NCI-H510A treated with DMSO at 0.1 percent for 48 hours (cell line): ENCODE data around the gene TKTL1.
"Not testable (repeated sequence)": the region's sequence is repeated elsewhere in the genome, so short reads cannot be mapped to it uniquely, and the experiment has no call there.

Experiments
- DNase-seq: peaks from one replicate; lab custom pipeline; 2025; lab: John Stamatoyannopoulos, UW

The TKTL1 gene

GRCh38 chrX:154343620-154344019, 48.0 kb downstream of the TKTL1 start:
- DNase-seq = not testable (repeated sequence)

- DNase-seq = no peak
These were observed 52.5 kb downstream of the TKTL1 start for GRCh38 chrX:154348114-154348531.

DNA sequence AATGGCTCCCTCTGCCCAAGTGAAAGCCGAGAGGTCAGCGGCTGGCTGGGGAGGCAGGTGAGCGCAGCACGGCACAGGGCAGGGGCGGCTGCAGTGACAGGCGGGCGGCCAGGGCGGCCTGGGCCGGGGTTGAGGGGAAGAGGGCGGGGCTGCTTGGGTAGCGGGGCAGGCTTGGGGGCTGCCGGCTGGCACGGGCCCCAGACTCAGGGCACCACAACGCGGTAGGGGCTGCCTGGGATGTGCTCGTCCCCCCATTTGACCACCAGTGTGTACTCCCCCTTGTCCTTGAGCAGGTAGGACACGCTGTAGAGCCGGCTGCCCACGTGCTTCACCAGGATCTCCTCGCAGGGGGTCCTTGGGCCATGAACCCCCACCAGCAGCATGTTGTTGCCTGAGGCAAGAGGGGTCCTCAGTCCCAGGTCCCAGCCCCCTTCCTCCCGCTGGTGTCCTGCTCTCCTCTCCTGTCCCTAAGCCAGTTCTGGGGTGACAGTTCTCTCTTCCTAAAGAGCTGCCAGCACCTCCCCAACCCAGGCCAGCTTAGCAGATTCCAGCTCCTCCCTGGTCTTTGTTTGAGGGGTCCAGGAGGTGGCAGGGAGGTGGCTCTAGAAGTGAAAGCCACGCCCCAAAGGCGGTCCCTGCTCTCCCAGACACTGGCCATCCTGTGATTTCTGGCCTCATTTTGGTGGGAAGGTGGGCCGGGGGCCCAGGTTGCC, 53.2 kb downstream of the TKTL1 start:
- no peak for DNase-seq

GRCh38 chrX:154349359-154349935, 53.9 kb downstream of the TKTL1 start:
- DNase-seq = no peak

DNA sequence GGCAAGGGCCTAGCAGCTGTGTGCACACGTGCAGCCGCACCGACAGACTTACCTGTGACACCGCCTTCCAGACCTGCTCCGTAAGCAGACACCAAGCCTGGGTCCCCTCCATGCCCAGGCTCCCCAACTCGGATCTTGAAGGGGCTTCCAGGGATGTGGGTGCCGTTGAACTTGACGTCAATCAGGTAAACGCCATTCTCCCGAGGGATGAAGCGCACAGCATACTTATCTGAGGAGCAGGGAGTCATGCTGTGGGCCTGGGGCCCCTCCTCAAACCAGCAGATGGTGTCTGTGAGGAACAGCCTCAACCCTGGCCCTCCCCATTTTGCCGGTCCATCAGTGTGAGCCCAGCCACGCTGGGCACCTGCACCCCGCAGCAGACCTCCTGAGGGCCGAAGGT, 54.4 kb downstream of the TKTL1 start:
- no peak for DNase-seq

GRCh38 chrX:154350429-154351182, 55.0 kb downstream of the TKTL1 start:
- DNase-seq = no peak

DNA sequence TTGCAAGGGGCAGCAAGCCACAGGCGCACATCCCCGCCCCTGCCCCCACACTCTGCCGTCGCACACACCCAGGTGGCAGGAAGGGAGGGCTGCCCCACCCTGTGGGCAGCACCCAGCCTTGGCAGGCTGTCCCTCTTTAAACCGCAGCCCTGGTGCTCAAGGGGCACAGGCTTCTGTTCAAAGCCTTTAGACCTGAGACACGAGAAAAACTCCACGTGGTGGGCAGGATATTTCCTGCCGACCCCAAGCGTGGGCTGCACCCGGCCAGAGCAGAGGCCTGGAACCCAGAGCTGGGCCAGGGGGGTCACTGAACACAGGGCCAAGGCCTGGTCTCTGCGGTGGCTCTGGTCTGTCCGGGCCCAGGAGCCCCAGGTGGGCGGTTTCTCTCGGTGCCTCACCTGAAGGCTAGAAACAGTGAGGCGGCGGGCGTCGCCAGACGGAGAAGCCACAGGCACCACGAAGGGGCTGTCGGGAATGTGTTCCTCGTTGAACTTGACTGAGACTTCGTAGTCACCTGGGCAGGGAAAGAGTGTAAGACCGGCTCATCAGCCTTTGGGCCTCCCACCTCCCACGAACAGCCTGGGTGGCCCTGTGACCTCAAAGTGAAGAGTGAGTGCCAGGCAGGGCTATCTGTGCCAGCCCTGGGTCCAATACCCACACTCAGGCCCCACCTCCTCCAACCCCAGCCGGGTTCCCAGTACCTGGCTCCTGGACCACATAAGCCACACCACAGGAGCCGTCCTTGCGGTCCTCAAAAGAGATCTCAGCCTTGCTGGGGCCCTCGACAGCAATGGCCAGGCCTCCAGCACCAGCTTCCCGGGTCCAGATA, 55.8 kb downstream of the TKTL1 start:
- no peak for DNase-seq

- DNase-seq = no peak
These were observed 56.4 kb downstream of the TKTL1 start for GRCh38 chrX:154352012-154352401.

GRCh38 chrX:154352466-154352865, 56.9 kb downstream of the TKTL1 start:
- DNase-seq = no peak

GRCh38 chrX:154353172-154353843, 57.7 kb downstream of the TKTL1 start:
- DNase-seq = no peak

DNA sequence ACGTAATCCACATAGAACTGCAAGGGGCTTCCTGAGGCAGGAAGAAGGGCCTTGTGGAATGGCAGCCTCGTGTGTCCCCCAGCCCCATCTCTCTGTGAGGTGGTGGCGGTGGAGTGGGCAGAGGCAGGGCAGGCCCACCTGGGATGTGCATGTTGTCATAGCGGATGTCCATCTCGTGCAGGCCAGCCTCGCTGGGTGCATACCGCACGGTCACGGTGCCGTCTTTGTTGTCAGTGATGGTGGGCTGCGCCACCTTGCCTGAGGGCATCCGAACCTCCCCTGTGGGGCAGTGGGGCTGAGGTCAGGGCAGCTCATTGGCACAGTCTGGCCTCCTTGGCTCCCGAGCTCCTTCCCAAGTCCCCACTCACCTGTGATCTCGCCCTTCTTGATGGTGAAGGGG, 58.4 kb downstream of the TKTL1 start:
- no peak for DNase-seq

DNA sequence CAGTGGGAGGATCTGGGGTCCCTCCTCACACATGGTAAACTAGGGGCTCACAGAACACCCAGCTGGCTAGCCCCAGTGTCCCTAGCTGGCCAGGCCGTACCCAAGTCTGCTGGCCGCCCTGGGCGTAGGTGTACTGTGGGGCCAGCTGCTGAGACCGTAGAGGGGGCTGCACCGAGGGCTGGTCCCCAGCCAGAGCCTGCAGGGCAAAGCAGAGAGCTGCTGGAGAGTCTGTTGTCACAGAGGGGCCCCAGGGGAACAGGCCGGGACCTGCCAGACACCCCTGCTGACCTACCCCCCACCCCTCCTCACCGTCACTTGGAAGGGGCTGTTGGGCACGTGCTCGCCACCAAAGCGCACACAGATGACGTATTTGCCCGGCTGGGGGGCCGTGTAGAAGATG, 58.9 kb downstream of the TKTL1 start:
- no peak for DNase-seq

DNA sequence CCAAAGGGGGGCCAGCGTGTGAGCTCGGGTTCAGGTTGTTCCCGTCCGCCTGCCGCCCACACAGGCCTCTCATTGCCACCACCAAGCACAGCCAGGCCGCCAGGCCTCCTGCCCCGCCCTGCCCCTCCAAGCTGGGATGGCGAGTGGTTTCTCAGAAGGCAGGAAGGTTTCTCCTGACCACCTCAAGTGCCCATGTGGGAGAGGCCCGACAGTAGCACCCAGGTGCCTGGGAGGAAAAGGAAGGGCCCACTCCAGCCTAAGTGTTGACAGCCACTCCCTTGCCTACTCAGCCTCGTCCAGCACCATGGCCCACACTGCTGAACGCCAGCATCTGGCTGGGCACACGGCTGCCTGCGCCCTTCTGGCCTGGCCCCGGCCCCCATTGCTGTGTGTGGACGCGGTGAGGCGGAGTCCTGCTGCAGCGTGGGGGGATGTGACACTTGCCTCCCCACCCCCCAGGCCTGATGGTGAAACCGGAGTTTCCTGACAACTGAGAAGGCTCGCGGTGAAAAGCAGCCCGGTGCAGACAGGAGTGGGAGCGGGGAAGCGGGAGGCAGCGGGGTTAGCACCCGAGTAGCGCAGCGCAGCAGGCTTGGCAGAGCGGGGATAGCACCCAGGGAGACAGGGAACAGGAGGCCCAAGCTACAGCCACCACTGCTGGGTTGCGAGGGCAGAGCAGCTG, 59.6 kb downstream of the TKTL1 start:
- no peak for DNase-seq

GRCh38 chrX:154355776-154356140, 60.2 kb downstream of the TKTL1 start:
- no peak for DNase-seq

GRCh38 chrX:154356596-154356995, 61.0 kb downstream of the TKTL1 start:
- no peak for DNase-seq

DNA sequence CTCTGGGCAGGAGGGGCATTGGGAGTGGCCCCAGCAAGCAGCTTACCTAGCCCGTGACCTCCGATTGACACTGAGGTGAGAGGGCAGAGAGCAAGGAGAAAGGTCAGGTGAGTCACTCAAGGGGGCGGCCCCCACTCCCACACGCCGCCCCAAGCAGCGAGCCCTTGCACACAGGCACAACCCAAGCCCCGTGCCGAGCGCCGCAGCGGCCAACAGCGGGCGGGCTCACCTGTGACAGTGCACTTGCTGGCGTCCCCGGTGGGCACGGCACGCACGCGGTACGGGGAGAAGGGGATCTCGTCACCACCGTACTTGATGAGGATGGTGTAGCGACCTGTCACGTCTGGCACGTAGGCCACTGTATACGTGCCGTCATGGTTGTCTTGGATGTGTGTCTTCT, 61.6 kb downstream of the TKTL1 start:
- no peak for DNase-seq

GRCh38 chrX:154358011-154358410, 62.4 kb downstream of the TKTL1 start:
- DNase-seq = no peak

DNA sequence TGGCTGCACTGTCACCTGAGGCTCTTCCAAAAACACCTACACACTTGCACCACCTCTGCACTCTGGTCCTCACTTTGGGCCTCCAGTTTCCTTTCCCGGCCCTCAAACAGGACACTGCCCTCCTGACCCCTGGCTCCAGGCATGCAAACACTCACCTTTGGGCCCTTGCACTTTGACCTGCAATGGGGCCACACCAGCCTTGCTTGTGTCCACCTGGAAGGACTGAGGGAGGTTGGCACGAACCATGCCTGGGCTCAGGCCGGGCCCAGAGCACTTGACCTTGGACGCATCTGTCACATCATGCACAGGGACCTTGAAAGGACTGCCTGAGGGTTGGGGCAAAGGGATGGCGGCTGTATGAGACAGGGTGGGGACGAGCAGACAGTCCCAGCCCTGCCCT, 63.2 kb downstream of the TKTL1 start:
- DNase-seq = no peak

DNA sequence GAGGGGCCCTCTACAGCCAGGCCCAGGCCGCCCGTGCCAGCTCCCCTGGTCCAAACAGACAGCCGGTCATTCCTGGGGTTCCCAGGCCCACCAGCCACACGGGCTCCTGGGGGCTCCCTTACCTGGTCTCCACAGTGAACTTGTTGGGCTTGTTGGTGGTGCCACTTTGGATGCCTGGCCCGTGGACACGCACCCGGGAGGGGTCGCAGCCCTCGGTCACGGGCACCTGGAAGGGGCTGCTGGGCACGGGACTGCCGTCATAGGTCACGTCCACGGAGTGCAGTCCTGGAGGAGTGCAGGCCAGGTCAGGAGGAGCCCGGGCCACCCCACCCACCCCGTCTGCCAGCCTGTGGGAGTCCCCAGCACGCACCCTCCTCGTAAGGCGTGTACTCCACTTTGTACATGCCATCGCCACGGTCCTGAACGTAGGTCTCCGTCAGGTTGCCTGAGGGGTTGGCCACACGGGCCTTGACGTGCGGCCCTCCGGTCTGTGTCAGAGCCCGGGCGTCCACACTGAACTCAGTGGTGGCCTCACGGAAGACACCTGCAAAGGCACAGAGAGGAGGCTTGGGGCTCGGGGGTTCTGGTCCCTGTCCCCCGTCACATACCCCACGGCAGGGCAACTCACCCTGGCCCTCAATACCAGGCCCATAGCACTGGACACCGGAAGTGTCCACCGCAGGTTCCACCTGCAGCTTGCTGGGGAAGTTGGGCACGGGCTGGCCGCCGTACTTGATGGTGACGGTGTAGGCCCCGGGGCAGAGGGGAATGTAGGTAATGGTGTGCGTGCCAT, 64.0 kb downstream of the TKTL1 start:
- no peak for DNase-seq

DNA sequence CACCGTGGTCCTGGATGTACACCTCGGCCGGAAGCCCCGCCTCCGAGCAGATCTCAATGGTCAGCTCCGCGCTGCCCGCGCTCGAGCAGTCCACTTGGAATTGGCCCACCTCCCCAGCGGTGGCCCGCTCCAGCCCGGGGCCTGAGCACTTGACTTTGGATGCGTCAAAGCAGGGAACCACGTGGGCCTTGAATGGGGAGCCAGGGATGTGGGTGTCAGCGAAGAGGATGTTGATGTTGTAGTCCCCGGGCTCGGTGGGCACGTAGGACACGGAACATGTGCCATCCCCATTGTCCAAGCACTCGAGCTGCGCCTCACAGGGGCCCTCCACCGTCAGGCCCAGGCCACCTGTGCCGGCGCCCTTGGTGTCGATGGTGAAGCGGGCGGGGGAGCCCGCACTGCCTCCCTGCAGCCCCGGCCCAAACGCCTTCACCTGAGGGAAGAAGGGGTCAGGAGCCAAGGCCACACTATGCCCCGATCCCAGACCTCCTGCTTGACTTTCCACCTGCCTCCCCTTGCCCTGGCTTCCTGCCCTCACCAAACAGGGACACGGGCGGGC, 64.6 kb downstream of the TKTL1 start:
- no peak for DNase-seq
